ENCODE results near the gene RIN2. TPM values are rescaled to one million over a fixed set of nuclear protein-coding genes. Genes with fewer than 3 reads are reported as not detected.

Gene RIN2
- total RNA-seq, 1 experiment from 2014 or later: 46.2 TPM

DNA sequence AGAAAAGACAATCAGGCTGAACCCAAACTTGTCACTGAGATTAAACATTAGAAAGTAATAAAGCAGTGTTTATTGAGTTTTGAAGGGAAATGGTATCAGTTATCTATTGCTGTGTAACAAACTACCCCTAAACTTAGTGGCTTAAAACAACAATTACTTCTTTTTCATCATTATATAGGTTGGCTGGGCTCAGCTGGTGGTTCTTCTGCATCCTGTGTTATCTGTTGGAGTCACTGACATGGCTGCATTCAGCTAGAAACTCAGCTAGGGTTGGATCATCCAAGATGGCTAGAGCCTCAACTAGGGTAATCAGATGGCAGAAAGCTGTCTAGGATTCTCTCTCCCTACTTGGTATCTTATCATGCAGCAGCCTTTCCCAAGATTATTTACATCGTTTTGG lies 12.5 kb upstream of the RIN2 start:
- no peaks in the 10 kb centered on the region for H3F3A ChIP-seq (ENCODE audit: insufficient read depth, low read depth)
- POLR2A ChIA-PET (ENCODE audit: unreplicated experiment): no interaction called here
- CTCF ChIA-PET: no interaction called here

DNA sequence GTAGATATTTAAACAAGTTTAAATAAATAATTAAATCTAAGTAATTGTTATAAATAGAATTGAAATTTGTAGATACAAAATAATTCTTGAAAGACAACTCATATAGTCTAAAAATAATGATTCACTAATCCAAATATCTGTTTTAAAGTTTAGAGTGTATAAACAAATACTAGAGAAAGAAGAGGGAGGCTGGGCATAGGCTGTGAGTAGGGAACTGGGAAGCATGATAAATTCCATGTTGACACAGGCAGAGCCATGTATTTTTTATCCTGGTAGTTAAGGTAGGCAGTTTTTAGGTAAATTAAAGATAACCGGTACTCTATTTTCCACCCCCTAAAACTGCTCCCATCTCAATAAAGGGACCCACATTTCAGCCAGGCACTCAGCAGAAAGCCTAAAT lies 11.7 kb upstream of the RIN2 start:
- POLR2A ChIA-PET (ENCODE audit: unreplicated experiment): no interaction called here
- CTCF ChIA-PET: no interaction called here
- Histone ChIP-seq H4K20me1 (ENCODE audit: insufficient read depth) (no peaks in the 10 kb centered on the region), H3K4me2 (no peak overlapping the region), H2AFZ (no peak overlapping the region), H3K9me3 (ENCODE audit: insufficient read depth, low read depth) (0 out of 2 replicates have a peak, but pooled peaks cover 8% of the 10 kb centered on the region), H3K27me3 (ENCODE audit: insufficient read depth, low read depth) (no peaks in the 10 kb centered on the region), H3K9me2 (ENCODE audit: insufficient read depth) (no peaks in the 10 kb centered on the region), H3K36me3 (ENCODE audit: low read depth) (no peaks in the 10 kb centered on the region), H3K4me1 (replicated peaks; ENCODE audit: insufficient read depth) (no peaks in the 10 kb centered on the region), H3K27ac (no peak overlapping the region), H3F3A (ENCODE audit: insufficient read depth, low read depth) (no peaks in the 10 kb centered on the region), H3K79me2 (ENCODE audit: low read depth) (no peaks in the 10 kb centered on the region), H3K4me3 (no peak overlapping the region)
- intact Hi-C loops (cut with micrococcal nuclease; ENCODE audit: unreplicated experiment): no loop called here
- BruUV-seq (replicated peaks): no TSS peak
- no peak for DNase-seq
- TF ChIP-seq EZH2 (IDR thresholded peaks at IDR 0.05; ENCODE audit: low read depth): no peak
- TF ChIP-seq, protein P1, sequence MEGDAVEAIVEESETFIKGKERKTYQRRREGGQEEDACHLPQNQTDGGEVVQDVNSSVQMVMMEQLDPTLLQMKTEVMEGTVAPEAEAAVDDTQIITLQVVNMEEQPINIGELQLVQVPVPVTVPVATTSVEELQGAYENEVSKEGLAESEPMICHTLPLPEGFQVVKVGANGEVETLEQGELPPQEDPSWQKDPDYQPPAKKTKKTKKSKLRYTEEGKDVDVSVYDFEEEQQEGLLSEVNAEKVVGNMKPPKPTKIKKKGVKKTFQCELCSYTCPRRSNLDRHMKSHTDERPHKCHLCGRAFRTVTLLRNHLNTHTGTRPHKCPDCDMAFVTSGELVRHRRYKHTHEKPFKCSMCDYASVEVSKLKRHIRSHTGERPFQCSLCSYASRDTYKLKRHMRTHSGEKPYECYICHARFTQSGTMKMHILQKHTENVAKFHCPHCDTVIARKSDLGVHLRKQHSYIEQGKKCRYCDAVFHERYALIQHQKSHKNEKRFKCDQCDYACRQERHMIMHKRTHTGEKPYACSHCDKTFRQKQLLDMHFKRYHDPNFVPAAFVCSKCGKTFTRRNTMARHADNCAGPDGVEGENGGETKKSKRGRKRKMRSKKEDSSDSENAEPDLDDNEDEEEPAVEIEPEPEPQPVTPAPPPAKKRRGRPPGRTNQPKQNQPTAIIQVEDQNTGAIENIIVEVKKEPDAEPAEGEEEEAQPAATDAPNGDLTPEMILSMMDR (conservative IDR thresholded peaks at IDR 0.05): no peak

More for the DNA sequence above, 12.5 kb upstream of the RIN2 start:
- Histone ChIP-seq H4K20me1 (ENCODE audit: insufficient read depth) (no peaks in the 10 kb centered on the region), H3K79me2 (ENCODE audit: low read depth) (no peaks in the 10 kb centered on the region), H3K36me3 (ENCODE audit: low read depth) (no peaks in the 10 kb centered on the region), H2AFZ (no peak overlapping the region), H3K4me2 (no peak overlapping the region), H3K9me3 (ENCODE audit: insufficient read depth, low read depth) (0 out of 2 replicates have a peak, but pooled peaks cover 8% of the 10 kb centered on the region), H3K9me2 (ENCODE audit: insufficient read depth) (no peaks in the 10 kb centered on the region), H3K27me3 (ENCODE audit: insufficient read depth, low read depth) (no peaks in the 10 kb centered on the region), H3K27ac (no peak overlapping the region), H3K4me3 (no peak overlapping the region), H3K4me1 (replicated peaks; ENCODE audit: insufficient read depth) (no peaks in the 10 kb centered on the region)
- TF ChIP-seq, protein P1 (conservative IDR thresholded peaks at IDR 0.05): no peak
- TF ChIP-seq EZH2 (IDR thresholded peaks at IDR 0.05; ENCODE audit: low read depth): no peak
- BruUV-seq (replicated peaks): no TSS peak
- intact Hi-C loops (cut with micrococcal nuclease; ENCODE audit: unreplicated experiment): no loop called here
- DNase-seq: no peak

DNA sequence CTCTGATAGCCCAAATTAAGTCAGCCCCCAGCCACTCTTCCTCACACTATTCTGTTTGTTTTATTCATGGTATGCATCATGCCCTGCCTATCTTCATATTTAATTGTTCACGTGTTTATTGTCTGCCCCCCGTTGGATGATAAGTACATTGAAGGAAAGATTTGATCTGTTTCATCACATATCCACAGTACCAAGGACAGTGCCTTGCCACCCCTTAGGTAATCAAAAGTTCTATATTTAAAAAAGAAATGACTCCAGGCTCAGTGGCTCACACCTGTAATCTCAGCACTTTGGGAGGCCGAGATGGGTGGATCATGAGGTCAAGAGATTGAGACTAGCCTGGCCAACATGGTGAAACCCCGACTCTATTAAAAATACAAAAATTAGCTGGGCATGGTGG lies 10.2 kb upstream of the RIN2 start:
- Histone ChIP-seq H3K9me3 (ENCODE audit: insufficient read depth, low read depth) (0 out of 2 replicates have a peak, but pooled peaks cover 8% of the 10 kb centered on the region), H4K20me1 (ENCODE audit: insufficient read depth) (no peaks in the 10 kb centered on the region), H3F3A (ENCODE audit: insufficient read depth, low read depth) (no peaks in the 10 kb centered on the region), H3K4me3 (no peak overlapping the region), H2AFZ (no peak overlapping the region), H3K36me3 (ENCODE audit: low read depth) (no peaks in the 10 kb centered on the region), H3K9me2 (ENCODE audit: insufficient read depth) (no peaks in the 10 kb centered on the region), H3K4me1 (replicated peaks; ENCODE audit: insufficient read depth) (no peaks in the 10 kb centered on the region), H3K79me2 (ENCODE audit: low read depth) (no peaks in the 10 kb centered on the region), H3K27ac (no peak overlapping the region), H3K27me3 (ENCODE audit: insufficient read depth, low read depth) (no peaks in the 10 kb centered on the region), H3K4me2 (no peak overlapping the region)
- POLR2A ChIA-PET (ENCODE audit: unreplicated experiment): no interaction called here
- BruUV-seq (replicated peaks): no TSS peak
- DNase-seq: no peak
- CTCF ChIA-PET: no interaction called here
- TF ChIP-seq, protein P1 (conservative IDR thresholded peaks at IDR 0.05): no peak
- no peak for TF ChIP-seq EZH2 (IDR thresholded peaks at IDR 0.05; ENCODE audit: low read depth)
- intact Hi-C loops (cut with micrococcal nuclease; ENCODE audit: unreplicated experiment): no loop called here
